ENCODE measurements around the gene POLE3. TPM values are rescaled to one million over a fixed set of nuclear protein-coding genes. Genes with fewer than 3 reads are reported as not detected.
A peak's percentile ranks its signal among the peaks of the same experiment; 100 is the strongest.

POLE3 gene
- total and polyA plus RNA-seq, 9 of the 15 experiments (the other 6 are each of a cell fraction or from before 2014, with no cell fraction given), result 52.6 to 179 (median 110) TPM

GRCh38 chr9:113410207-113410864 lies at the start of gene POLE3, which contains the start of gene C9orf43 (continued):
- TF ChIP-seq HDGF (IDR thresholded peaks at IDR 0.05), result no peak
- no peak for TF ChIP-seq ARID3B (CRISPR knock-in tag; IDR thresholded peaks at IDR 0.05; ENCODE audit: borderline replicate concordance)
- no peak for TF ChIP-seq SREBF1 (IDR thresholded peaks at IDR 0.05; ENCODE audit: borderline replicate concordance, low read depth, low read length)
- peak; percentile 88 for TF ChIP-seq CREB3L1 (IDR thresholded peaks at IDR 0.05; ENCODE audit: borderline replicate concordance, low read depth)
- peak; percentile 85 for TF ChIP-seq POLR2A (conservative IDR thresholded peaks at IDR 0.05)
- TF ChIP-seq MAFK (IDR thresholded peaks at IDR 0.05; ENCODE audit: low read length), result no peak
- no peak for TF ChIP-seq MAFG (tag; conservative IDR thresholded peaks at IDR 0.05)
- no peak for TF ChIP-seq ZNF165 (CRISPR knock-in tag; IDR thresholded peaks at IDR 0.05; ENCODE audit: borderline replicate concordance)
- no peak for TF ChIP-seq PURB (CRISPR knock-in tag; IDR thresholded peaks at IDR 0.05; ENCODE audit: low read depth)
- no peak for TF ChIP-seq ATF2 (CRISPR knock-in tag; IDR thresholded peaks at IDR 0.05)
- peak; percentile 94 for TF ChIP-seq NFRKB (IDR thresholded peaks at IDR 0.05; ENCODE audit: low read depth)
- TF ChIP-seq ELF1 (tag; IDR thresholded peaks at IDR 0.05), result peak; percentile 85
- no peak; the same call in none of the 2 replicates for TF ChIP-seq NFIC (IDR thresholded peaks at IDR 0.05)
- TF ChIP-seq STAT5B (CRISPR knock-in tag; IDR thresholded peaks at IDR 0.05), result no peak
- peak; percentile 90 for TF ChIP-seq HNRNPLL (IDR thresholded peaks at IDR 0.05; ENCODE audit: low read depth, low read length, poor library complexity, severe bottlenecking)
- no peak for TF ChIP-seq MBD1 (CRISPR knock-in tag; IDR thresholded peaks at IDR 0.05)
- TF ChIP-seq RNF219 (CRISPR knock-in tag; IDR thresholded peaks at IDR 0.05), result no peak
- no peak for TF ChIP-seq HDAC3 (IDR thresholded peaks at IDR 0.05; ENCODE audit: borderline replicate concordance, partially characterized antibody)
- no peak for TF ChIP-seq NEUROD1 (IDR thresholded peaks at IDR 0.05; ENCODE audit: borderline replicate concordance, low read depth, low read length, partially characterized antibody)
- TF ChIP-seq ZNF79 (CRISPR knock-in tag; IDR thresholded peaks at IDR 0.05; ENCODE audit: low read depth), result no peak
- TF ChIP-seq ZNF197 (CRISPR knock-in tag; IDR thresholded peaks at IDR 0.05; ENCODE audit: low read depth), result no peak
- peak; percentile 85 for TF ChIP-seq ZSCAN29 (IDR thresholded peaks at IDR 0.05)
